WTC11 (cell line): ENCODE results near the gene SCUBE1. TPM values are rescaled to one million over a fixed set of nuclear protein-coding genes. Genes with fewer than 3 reads are reported as not detected.

Experiments
- ATAC-seq: fragments of 200-7000 bp; cut with Tn5 transposase; 2 replicates; pipeline ENCODE4 v1.10.0; 2021; ENCODE audit warnings: mild to moderate bottlenecking, moderate library complexity
- CTCF ChIA-PET: fragments of 300-600 bp; sonication (Branson Sonifier 250); formaldehyde crosslinking; loops from one replicate; lab custom pipeline; 2021; ENCODE audit warnings: antibody characterized with exemption; lab: Charles Lee
- POLR2A ChIA-PET: fragments of 350-600 bp; sonication (Branson Sonifier 250); formaldehyde crosslinking; loops from one replicate; lab custom pipeline; 2021; ENCODE audit warnings: antibody characterized with exemption; lab: Charles Lee
- DNase-seq: peaks from one replicate; pipeline ENCODE4 v3.0.0; 2021; ENCODE audit warnings: low spot score
- H3K27ac Mint-ChIP-seq: 2 replicates; pipeline ENCODE4 v1.8.0; 2021; ENCODE audit warnings: mixed read lengths
- H3K27me3 Mint-ChIP-seq: 2 replicates; pipeline ENCODE4 v1.8.0; 2021; ENCODE audit warnings: low read depth, mild to moderate bottlenecking, moderate library complexity, mixed read lengths
- H3K36me3 Mint-ChIP-seq: 2 replicates; pipeline ENCODE4 v1.8.0; 2021; ENCODE audit warnings: mixed read lengths
- H3K4me1 Mint-ChIP-seq: 2 replicates; pipeline ENCODE4 v1.8.0; 2022; ENCODE audit warnings: mixed read lengths
- H3K4me3 Mint-ChIP-seq: 2 replicates; pipeline ENCODE4 v1.8.0; 2021; ENCODE audit warnings: mild to moderate bottlenecking, moderate library complexity, mixed read lengths
- H3K9me3 Mint-ChIP-seq: 2 replicates; pipeline ENCODE4 v1.8.0; 2021; ENCODE audit warnings: mixed read lengths
- ATF3 ChIP-seq: sonication (generic); formaldehyde crosslinking; conservative IDR thresholded peaks from 2 replicates; pipeline ENCODE4 v1.8.1; 2022; ENCODE audit warnings: mild to moderate bottlenecking, missing genetic modification reagents
- ATF6 ChIP-seq: sonication (generic); formaldehyde crosslinking; IDR thresholded peaks from 2 replicates; pipeline ENCODE4 v1.8.1; 2023; ENCODE audit warnings: mild to moderate bottlenecking, missing genetic modification reagents
- CREM ChIP-seq: sonication (generic); formaldehyde crosslinking; IDR thresholded peaks from 2 replicates; pipeline ENCODE4 v1.8.1; 2022; ENCODE audit warnings: mild to moderate bottlenecking, missing genetic modification reagents, moderate library complexity
- ESRRA ChIP-seq: sonication (generic); formaldehyde crosslinking; IDR thresholded peaks from 2 replicates; pipeline ENCODE4 v1.8.1; 2022; ENCODE audit warnings: mild to moderate bottlenecking, missing genetic modification reagents, borderline replicate concordance
- ETV6 ChIP-seq: sonication (generic); formaldehyde crosslinking; IDR thresholded peaks from 2 replicates; pipeline ENCODE4 v1.8.1; 2022; ENCODE audit warnings: mild to moderate bottlenecking, missing genetic modification reagents
- FOXJ3 ChIP-seq: sonication (generic); formaldehyde crosslinking; IDR thresholded peaks from 2 replicates; pipeline ENCODE4 v1.9.0; 2021; ENCODE audit warnings: missing genetic modification reagents, mild to moderate bottlenecking, borderline replicate concordance
- GRHL2 ChIP-seq: fragments of 250-450 bp; sonication (Bioruptor Pico); IDR thresholded peaks from 2 replicates; pipeline ENCODE4 v1.8.0; 2022; ENCODE audit warnings: mild to moderate bottlenecking, moderate library complexity; ENCODE audit not compliant: insufficient replicate concordance, severe bottlenecking
- HMGA2 ChIP-seq: fragments of 250-450 bp; sonication (Bioruptor Pico); IDR thresholded peaks from 2 replicates; pipeline ENCODE4 v1.4.0; 2021; ENCODE audit warnings: mild to moderate bottlenecking, moderate library complexity
- JUN ChIP-seq: sonication (generic); formaldehyde crosslinking; IDR thresholded peaks from 2 replicates; pipeline ENCODE4 v1.8.0; 2023; ENCODE audit warnings: mild to moderate bottlenecking, missing genetic modification reagents
- MAX ChIP-seq: sonication (generic); formaldehyde crosslinking; IDR thresholded peaks from 2 replicates; pipeline ENCODE4 v1.8.0; 2022; ENCODE audit warnings: mild to moderate bottlenecking, missing genetic modification reagents
- PRRX2 ChIP-seq: fragments of 250-450 bp; sonication (Bioruptor Pico); IDR thresholded peaks from 2 replicates; pipeline ENCODE4 v1.8.0; 2021; ENCODE audit warnings: mild to moderate bottlenecking
- STAT6 ChIP-seq: sonication (generic); formaldehyde crosslinking; conservative IDR thresholded peaks from 2 replicates; pipeline ENCODE4 v1.8.1; 2023; ENCODE audit warnings: mild to moderate bottlenecking, low read depth, missing genetic modification reagents, moderate library complexity
- USF2 ChIP-seq: sonication (generic); formaldehyde crosslinking; IDR thresholded peaks from 2 replicates; pipeline ENCODE4 v1.8.1; 2023; ENCODE audit warnings: mild to moderate bottlenecking, missing genetic modification reagents, moderate library complexity
- ZNF416 ChIP-seq: fragments of 250-450 bp; sonication (Bioruptor Pico); IDR thresholded peaks from 2 replicates; pipeline ENCODE4 v1.9.0; 2021; ENCODE audit warnings: mild to moderate bottlenecking, inconsistent platforms
- ZNF425 ChIP-seq: fragments of 250-450 bp; sonication (Bioruptor Pico); conservative IDR thresholded peaks from 2 replicates; pipeline ENCODE4 v1.9.0; 2021; ENCODE audit warnings: mild to moderate bottlenecking
- ZNF532 ChIP-seq: fragments of 250-450 bp; sonication (Bioruptor Pico); IDR thresholded peaks from 2 replicates; pipeline ENCODE4 v1.9.0; 2021; ENCODE audit warnings: mild to moderate bottlenecking, borderline replicate concordance
- ZNF671 ChIP-seq: fragments of 250-450 bp; sonication (Bioruptor Pico); IDR thresholded peaks from 2 replicates; pipeline ENCODE4 v1.8.0; 2021; ENCODE audit warnings: mild to moderate bottlenecking
- total RNA-seq: library from RNA; stranded (reverse); gene quantifications from 3 replicates; pipeline ENCODE4 v1.2.3, GENCODE V29; 2021
- TF ChIP-seq, protein P1 (sequence below): sonication (generic); formaldehyde crosslinking; IDR thresholded peaks from 2 replicates; pipeline ENCODE4 v1.8.0; 2022; ENCODE audit warnings: mild to moderate bottlenecking, missing genetic modification reagents
- TF ChIP-seq, protein P2 (sequence below): sonication (generic); formaldehyde crosslinking; IDR thresholded peaks from 2 replicates; pipeline ENCODE4 v1.8.0; 2022; ENCODE audit warnings: mild to moderate bottlenecking, missing genetic modification reagents

SCUBE1 gene
- total RNA-seq, 1 experiment from 2014 or later = 6.9 TPM

- TF ChIP-seq ZNF532 (CRISPR knock-in tag) = no peak
- TF ChIP-seq PRRX2 (CRISPR knock-in tag) = no peak
Observed at GRCh38 chr22:43330178-43331068, 12.7 kb downstream of the SCUBE1 start (continued).

DNA sequence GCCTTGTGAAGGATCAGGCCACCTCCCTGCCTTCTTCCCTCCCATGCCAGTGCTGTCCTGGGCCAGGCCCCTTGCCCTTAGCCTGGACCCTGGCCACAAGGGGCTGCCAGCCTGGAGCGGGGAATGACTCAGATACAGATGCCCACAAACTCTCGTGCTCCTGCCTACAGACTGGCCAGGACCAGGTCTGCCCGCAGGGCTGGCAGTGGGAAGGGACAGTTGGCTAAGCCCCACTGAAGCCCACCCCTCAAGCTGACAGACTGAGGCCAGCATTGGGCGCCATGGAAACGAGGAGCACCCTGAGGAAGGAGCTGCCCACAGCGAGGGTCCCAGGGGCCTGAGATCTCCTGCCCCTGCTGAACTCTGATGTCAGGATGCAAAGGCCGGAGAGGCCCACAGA is 14.1 kb downstream of the SCUBE1 start:
- no peaks in the 10 kb centered on the region for H3K9me3 Mint-ChIP-seq
- H3K27me3 Mint-ChIP-seq = no peaks in the 10 kb centered on the region; the same call in 1 of the 2 replicates
- H3K36me3 Mint-ChIP-seq = no peaks in the 10 kb centered on the region
- CTCF ChIA-PET = interaction anchor here (3.1 to 3.7 kb wide), 3 partner anchors 17 to 59 kb away, joined by 11 to 28 read pairs (median 24); no protein-coding TSS in a partner anchor
- peaks cover 33% of the 10 kb centered on the region for H3K4me1 Mint-ChIP-seq
- H3K27ac Mint-ChIP-seq = no peak overlapping the region
- no peak for ATAC-seq
- POLR2A ChIA-PET = no interaction called here
- no peak for DNase-seq
- H3K4me3 Mint-ChIP-seq = no peak overlapping the region
- TF ChIP-seq, protein P1, sequence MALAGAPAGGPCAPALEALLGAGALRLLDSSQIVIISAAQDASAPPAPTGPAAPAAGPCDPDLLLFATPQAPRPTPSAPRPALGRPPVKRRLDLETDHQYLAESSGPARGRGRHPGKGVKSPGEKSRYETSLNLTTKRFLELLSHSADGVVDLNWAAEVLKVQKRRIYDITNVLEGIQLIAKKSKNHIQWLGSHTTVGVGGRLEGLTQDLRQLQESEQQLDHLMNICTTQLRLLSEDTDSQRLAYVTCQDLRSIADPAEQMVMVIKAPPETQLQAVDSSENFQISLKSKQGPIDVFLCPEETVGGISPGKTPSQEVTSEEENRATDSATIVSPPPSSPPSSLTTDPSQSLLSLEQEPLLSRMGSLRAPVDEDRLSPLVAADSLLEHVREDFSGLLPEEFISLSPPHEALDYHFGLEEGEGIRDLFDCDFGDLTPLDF (CRISPR knock-in tag) = no peak
- TF ChIP-seq FOXJ3 (CRISPR knock-in tag) (no peak), ATF3 (CRISPR knock-in tag) (no peak), USF2 (CRISPR knock-in tag) (no peak), ATF6 (no peak), CREM (CRISPR knock-in tag) (no peak), ZNF425 (no peak), ESRRA (no peak), GRHL2 (CRISPR knock-in tag) (no peak), HMGA2 (CRISPR knock-in tag) (no peak), ETV6 (CRISPR knock-in tag) (no peak), JUN (no peak), STAT6 (CRISPR knock-in tag) (no peak), MAX (CRISPR knock-in tag) (no peak), ZNF416 (CRISPR knock-in tag) (no peak), ZNF671 (no peak)
- TF ChIP-seq, protein P2, sequence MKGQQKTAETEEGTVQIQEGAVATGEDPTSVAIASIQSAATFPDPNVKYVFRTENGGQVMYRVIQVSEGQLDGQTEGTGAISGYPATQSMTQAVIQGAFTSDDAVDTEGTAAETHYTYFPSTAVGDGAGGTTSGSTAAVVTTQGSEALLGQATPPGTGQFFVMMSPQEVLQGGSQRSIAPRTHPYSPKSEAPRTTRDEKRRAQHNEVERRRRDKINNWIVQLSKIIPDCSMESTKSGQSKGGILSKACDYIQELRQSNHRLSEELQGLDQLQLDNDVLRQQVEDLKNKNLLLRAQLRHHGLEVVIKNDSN (CRISPR knock-in tag) = no peak
